MM.1S (cell line): ENCODE measurements around the gene NOS3.

Source experiments
- EZH2 ChIP-seq: fragments of 300-600 bp; sonication (generic); optimal IDR thresholded peaks from 2 replicates; pipeline ENCODE3; 2017; ENCODE audit warnings: low read depth, mild to moderate bottlenecking, antibody characterized with exemption, low read length, mixed read lengths
- EZH2phosphoT487 ChIP-seq: fragments of 300-600 bp; sonication (generic); IDR thresholded peaks from 2 replicates; pipeline ENCODE4 v1.6.1; 2018; ENCODE audit warnings: antibody characterized with exemption, low read length
- TF ChIP-seq, protein P1 (sequence below): fragments of 300-600 bp; sonication (generic); IDR thresholded peaks from 2 replicates; pipeline ENCODE4 v1.5.1; 2016; ENCODE audit warnings: antibody characterized with exemption, low read length, mixed read lengths

DNA sequence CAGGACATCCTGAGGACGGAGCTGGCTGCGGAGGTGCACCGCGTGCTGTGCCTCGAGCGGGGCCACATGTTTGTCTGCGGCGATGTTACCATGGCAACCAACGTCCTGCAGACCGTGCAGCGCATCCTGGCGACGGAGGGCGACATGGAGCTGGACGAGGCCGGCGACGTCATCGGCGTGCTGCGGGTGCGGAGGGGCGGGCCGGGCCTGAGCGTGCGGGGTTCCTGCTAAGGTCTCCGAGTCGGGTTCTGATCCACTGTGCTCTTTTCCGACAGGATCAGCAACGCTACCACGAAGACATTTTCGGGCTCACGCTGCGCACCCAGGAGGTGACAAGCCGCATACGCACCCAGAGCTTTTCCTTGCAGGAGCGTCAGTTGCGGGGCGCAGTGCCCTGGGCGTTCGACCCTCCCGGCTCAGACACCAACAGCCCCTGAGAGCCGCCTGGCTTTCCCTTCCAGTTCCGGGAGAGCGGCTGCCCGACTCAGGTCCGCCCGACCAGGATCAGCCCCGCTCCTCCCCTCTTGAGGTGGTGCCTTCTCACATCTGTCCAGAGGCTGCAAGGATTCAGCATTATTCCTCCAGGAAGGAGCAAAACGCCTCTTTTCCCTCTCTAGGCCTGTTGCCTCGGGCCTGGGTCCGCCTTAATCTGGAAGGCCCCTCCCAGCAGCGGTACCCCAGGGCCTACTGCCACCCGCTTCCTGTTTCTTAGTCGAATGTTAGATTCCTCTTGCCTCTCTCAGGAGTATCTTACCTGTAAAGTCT is 23.1 kb downstream of the NOS3 start:
- TF ChIP-seq, protein P1, sequence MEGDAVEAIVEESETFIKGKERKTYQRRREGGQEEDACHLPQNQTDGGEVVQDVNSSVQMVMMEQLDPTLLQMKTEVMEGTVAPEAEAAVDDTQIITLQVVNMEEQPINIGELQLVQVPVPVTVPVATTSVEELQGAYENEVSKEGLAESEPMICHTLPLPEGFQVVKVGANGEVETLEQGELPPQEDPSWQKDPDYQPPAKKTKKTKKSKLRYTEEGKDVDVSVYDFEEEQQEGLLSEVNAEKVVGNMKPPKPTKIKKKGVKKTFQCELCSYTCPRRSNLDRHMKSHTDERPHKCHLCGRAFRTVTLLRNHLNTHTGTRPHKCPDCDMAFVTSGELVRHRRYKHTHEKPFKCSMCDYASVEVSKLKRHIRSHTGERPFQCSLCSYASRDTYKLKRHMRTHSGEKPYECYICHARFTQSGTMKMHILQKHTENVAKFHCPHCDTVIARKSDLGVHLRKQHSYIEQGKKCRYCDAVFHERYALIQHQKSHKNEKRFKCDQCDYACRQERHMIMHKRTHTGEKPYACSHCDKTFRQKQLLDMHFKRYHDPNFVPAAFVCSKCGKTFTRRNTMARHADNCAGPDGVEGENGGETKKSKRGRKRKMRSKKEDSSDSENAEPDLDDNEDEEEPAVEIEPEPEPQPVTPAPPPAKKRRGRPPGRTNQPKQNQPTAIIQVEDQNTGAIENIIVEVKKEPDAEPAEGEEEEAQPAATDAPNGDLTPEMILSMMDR: peak; percentile 23
- TF ChIP-seq EZH2 (no peak), EZH2phosphoT487 (no peak)
